ENCODE results near the gene NFRKB.

- TF ChIP-seq CTCF (IDR thresholded peaks at IDR 0.05) (no peak), EP300 (IDR thresholded peaks at IDR 0.05) (no peak)
These were observed 49.3 kb upstream of the NFRKB start for GRCh38 chr11:129944696-129945095.

Data from tibial nerve (tissue), 4 donors.